Stimulated activated CD8-positive, alpha-beta memory T cell treated with anti-CD3 and anti-CD28 coated beads, Interleukin-4, amount 100 ng/mL, for 1 hour (primary cell): ENCODE data around the gene ANO1.

ENCODE experiments used
- DNase-seq, 2 donors: peaks; one replicate each; pipeline ENCODE4 v3.0.0-alpha.2; 2020; ENCODE audit warnings: low read depth in 2 of 2, low spot score in 1 of 2

The ANO1 gene

GRCh38 chr11:70072861-70073755, 5.0 kb upstream of the ANO1 start:
- DNase-seq: no peak

- DNase-seq: no peak
Measured at GRCh38 chr11:70073871-70074371, 4.2 kb upstream of the ANO1 start.

- DNase-seq: no peak
Measured at GRCh38 chr11:70074746-70075145, 3.4 kb upstream of the ANO1 start.

DNA sequence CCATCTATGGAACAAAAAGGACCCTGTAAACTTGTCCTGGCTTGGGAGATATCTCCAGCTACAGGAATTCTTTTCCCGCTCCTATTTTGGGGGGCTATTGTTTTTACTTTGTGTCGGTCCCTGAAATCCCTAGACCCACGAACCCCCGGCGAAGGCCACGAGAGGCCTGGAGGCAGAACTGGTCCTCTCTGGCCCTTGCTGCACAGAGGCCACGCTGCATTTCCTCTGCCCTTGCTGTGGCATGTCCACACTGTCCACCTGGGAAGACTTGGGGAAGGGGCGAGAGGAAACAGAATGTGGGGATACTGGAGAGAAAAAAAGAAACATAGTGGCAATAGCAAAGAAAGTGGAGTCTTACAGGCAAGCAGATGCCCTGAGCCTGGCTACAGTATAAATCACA, 2.3 kb upstream of the ANO1 start:
- DNase-seq: no peak

DNA sequence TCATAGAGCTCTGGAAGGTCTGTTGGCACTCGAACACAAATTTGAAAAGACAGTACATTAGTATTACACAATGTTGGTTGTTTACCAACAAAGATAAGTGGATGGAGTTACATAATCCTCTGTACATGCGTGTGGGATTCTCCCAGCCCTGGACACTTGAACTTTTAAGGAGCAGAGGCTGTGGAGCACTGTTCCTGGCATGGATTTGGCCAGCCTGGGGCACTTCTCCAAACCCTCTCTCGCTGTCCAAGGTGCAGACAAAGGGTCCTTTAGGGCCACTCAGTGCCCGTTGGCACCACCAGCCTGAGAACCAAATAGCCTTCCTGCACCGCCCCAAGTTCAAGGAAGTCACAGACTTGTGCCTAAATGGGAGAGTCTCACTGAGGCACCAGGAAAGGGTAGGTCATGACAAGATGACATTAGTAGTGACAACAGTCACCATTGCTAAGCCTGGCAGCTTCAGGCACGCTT, 1.6 kb upstream of the ANO1 start:
- DNase-seq: no peak

DNA sequence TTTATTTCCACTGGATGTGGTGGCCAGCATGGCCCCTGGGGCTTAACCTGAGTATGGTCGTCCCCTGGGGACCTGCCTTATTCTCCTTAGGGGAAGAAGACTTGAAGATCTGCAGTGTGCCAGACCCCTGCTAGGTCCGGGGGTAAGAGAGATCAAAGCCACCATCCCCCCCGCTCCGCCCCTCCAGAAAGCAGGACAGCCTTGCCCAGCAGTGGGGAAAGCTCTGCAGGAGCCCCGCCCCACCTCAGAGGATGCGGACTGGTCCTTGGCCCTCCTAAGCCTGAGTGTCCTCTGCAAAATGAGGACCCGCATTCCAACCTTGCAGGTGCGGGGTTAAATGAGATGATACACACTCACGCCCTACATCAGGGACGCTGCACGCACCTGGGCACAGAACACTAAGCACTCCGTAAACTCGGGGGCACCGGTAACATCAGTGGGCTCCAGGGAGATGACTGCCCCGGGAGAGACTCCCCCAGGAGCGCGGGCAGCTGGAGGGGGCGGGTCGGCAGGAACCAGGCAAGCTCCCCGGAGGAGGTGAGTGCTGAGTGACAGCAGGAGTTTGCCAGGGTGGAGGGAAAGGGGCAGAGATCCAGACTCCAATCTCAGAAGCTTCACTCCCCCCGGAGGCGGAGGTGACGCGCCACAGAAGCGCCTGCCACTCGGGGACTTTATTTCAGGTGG, 564 bp upstream of the ANO1 start:
- no peak for DNase-seq

- DNase-seq: no peak
Measured at GRCh38 chr11:70078781-70079616, 882 bp downstream of the ANO1 start.

- no peak for DNase-seq
Measured at GRCh38 chr11:70079691-70080090, 1.6 kb downstream of the ANO1 start.

- DNase-seq: no peak
Measured at GRCh38 chr11:70080763-70081162, 2.6 kb downstream of the ANO1 start.

DNA sequence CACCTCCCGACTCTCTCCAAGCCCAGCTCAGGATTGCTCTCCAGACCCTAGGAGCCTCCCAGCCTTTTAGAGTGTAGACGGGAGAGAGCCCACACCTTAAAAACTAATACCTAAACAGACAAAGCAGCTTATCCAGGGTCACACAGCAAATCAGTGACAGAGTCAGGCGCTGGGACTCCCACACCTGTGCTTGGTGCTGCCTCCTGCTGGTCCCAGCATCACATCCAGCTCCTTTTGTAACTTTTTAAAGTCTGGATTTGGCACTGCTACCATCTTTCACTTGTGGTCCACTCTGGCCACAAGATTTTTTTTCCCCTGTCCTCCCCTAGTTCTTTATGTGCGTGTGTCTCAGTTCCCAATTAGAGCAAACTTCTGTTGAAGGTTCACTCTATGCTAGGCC, 4.7 kb downstream of the ANO1 start:
- DNase-seq: no peak

GRCh38 chr11:70084046-70084984, 6.2 kb downstream of the ANO1 start:
- DNase-seq: no peak

GRCh38 chr11:70085815-70086769, 8.0 kb downstream of the ANO1 start:
- DNase-seq: no peak

DNA sequence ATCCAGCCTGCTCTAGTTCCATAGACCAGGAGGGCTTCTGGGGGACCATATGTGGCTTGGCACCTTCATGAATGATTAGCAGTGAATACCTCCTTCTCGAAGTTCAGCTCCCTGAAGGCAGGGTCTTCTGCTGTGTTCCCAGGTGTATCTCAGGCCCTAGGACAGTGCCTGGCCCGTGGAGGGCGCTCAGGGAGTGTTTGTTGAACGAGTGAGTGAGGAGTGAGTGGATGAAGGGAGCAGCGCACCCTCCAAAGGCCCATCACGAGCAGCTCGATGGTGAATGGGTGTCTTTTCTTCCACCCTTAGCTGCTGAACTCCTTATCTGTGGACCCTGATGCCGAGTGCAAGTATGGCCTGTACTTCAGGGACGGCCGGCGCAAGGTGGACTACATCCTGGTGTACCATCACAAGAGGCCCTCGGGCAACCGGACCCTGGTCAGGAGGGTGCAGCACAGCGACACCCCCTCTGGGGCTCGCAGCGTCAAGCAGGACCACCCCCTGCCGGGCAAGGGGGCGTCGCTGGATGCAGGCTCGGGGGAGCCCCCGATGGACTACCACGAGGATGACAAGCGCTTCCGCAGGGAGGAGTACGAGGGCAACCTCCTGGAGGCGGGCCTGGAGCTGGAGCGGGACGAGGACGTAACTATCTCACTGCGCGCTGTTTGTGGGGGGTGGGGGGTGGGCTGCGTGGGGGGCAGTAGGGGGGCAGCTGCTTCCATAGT, 9.5 kb downstream of the ANO1 start:
- DNase-seq: no peak

- no peak for DNase-seq
Measured at GRCh38 chr11:70088735-70089250, 10.7 kb downstream of the ANO1 start.

GRCh38 chr11:70089631-70090030, 11.5 kb downstream of the ANO1 start:
- DNase-seq: no peak

DNA sequence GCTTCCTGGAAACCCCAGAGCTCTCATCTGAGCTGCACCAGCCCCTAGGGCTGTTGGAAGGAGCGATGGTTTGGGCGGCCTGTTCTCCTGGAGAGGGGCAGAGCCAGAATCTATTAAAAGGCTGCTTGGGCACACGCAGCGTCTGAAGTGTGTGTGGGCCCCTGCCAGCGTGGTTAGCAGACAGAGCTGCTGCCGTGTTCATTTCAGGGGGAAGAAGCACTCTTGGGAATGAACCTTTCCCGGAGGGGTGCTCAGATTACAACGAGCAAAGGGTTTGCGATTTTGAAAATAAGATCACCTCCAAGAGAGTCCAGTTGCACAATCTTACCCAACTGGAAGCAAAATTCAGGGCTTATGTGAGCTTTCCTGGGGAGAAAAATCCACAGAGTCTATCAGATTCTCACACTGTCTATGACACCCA, 12.9 kb downstream of the ANO1 start:
- no peak for DNase-seq

- no peak for DNase-seq
Measured at GRCh38 chr11:70091638-70092037, 13.5 kb downstream of the ANO1 start.
